ENCODE results near the gene IL6ST. TPM values are rescaled to one million over a fixed set of nuclear protein-coding genes. Genes with fewer than 3 reads are reported as not detected.

The IL6ST gene
- total and polyA plus RNA-seq, 2 donors from 2014 or later: 39.2 to 378 TPM

DNA sequence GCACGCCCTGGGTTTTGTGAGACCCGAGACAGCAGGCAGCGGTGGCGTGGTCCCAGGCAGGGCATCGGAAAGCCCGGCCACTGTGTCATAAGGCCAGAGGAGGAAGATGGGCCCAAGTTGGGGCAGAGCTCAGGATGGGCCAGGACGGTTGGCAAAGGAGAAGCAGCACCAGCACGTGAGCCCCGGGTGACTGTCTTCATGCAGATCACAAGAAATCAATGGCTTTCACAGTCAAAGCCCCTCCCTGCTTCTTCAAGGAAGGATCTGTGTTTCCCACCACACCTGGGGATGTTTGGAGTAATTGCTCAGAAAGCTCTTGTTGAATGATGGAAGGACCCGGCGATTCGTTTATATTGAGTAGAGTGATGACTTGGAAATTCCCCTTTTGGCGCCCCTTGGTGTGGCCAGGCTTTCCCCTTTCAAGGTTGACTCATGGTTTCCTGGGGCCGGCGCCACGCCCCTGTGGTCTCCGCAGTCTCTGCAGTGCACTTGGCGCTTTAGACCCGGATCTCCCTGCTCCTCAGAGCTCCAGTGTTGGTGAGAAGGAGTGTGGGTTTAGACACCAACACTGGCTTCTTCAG is 91.6 kb downstream of the IL6ST start:
- TF ChIP-seq, protein P1, sequence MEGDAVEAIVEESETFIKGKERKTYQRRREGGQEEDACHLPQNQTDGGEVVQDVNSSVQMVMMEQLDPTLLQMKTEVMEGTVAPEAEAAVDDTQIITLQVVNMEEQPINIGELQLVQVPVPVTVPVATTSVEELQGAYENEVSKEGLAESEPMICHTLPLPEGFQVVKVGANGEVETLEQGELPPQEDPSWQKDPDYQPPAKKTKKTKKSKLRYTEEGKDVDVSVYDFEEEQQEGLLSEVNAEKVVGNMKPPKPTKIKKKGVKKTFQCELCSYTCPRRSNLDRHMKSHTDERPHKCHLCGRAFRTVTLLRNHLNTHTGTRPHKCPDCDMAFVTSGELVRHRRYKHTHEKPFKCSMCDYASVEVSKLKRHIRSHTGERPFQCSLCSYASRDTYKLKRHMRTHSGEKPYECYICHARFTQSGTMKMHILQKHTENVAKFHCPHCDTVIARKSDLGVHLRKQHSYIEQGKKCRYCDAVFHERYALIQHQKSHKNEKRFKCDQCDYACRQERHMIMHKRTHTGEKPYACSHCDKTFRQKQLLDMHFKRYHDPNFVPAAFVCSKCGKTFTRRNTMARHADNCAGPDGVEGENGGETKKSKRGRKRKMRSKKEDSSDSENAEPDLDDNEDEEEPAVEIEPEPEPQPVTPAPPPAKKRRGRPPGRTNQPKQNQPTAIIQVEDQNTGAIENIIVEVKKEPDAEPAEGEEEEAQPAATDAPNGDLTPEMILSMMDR (IDR thresholded peaks at IDR 0.05; ENCODE audit: borderline replicate concordance, extremely low read depth, insufficient read depth): no peak
- DNase-seq (no peak), FAIRE-seq (no peak)
- Histone ChIP-seq H3K9me3 (ENCODE audit: control insufficient read depth in 2 of 3, insufficient read depth in 1 of 3, low read length in 3 of 3) (no peaks in the 10 kb centered on the region), H3K9ac (ENCODE audit: low read length in 3 of 3) (no peak overlapping the region), H3K36me3 (ENCODE audit: control insufficient read depth in 2 of 3, insufficient read depth in 3 of 3, low read length in 3 of 3) (no peaks in the 10 kb centered on the region), H3K27me3 (ENCODE audit: control insufficient read depth, insufficient read depth, low read length) (no peaks in the 10 kb centered on the region), H3K27ac (ENCODE audit: low read depth in 2 of 2, low read length in 2 of 2) (no peak overlapping the region), H3K4me3 (ENCODE audit: low read length in 3 of 3) (no peak overlapping the region), H3K4me1 (ENCODE audit: control insufficient read depth in 2 of 3, insufficient read depth in 2 of 3, low read depth in 1 of 3, low read length in 3 of 3) (no peaks in the 10 kb centered on the region)
- intact Hi-C loops (cut with DNase I): no loop called here

DNA sequence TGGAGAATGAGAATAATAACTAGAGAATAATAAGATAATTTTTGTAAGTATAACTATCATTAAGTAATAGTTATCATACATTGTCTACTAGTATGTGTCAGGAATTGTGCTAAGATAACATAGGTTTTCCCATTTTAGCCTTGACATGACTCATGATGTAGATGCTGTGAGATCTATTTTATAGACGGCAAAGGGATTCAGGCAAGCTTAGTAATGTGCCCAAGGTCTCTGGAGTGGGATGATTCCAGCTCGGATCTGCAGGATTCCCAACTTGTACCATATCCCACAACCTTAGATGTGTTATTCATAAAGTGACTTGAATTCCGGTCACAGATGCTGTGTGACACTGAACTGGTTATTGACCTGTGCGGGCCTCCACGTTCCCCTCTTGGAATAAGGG is 92.1 kb downstream of the IL6ST start:
- Histone ChIP-seq H3K27me3 (ENCODE audit: control insufficient read depth, insufficient read depth, low read length) (no peaks in the 10 kb centered on the region), H3K9me3 (ENCODE audit: control insufficient read depth in 2 of 3, insufficient read depth in 1 of 3, low read length in 3 of 3) (no peaks in the 10 kb centered on the region), H3K9ac (ENCODE audit: low read length in 3 of 3) (no peak overlapping the region), H3K4me3 (ENCODE audit: low read length in 3 of 3) (no peak overlapping the region), H3K36me3 (ENCODE audit: control insufficient read depth in 2 of 3, insufficient read depth in 3 of 3, low read length in 3 of 3) (no peaks in the 10 kb centered on the region), H3K4me1 (ENCODE audit: control insufficient read depth in 2 of 3, insufficient read depth in 2 of 3, low read depth in 1 of 3, low read length in 3 of 3) (no peaks in the 10 kb centered on the region), H3K27ac (ENCODE audit: low read depth in 2 of 2, low read length in 2 of 2) (no peak overlapping the region)
- FAIRE-seq: no peak
- TF ChIP-seq, protein P1 (IDR thresholded peaks at IDR 0.05; ENCODE audit: borderline replicate concordance, extremely low read depth, insufficient read depth): no peak
- intact Hi-C loops (cut with DNase I): no loop called here
- DNase-seq: no peak

DNA sequence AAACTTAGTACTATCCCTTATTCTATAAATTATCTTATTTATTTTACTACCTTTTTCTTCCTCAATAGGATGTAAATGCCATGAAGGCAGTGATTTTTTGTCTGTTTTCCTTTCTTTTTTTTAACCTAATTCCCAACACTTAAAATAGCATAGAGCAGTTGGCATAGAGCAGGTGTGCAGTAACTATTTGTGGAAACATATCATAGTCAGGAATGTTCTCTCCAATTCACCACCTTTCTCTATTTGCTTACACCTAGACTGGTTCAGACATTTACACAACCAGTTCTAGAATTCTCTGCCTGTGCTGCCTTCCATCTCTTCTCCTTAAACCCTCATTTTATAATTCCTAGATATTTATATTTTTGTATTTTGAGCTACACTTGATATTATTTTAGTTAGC is 94.0 kb downstream of the IL6ST start:
- Histone ChIP-seq H3K27me3 (ENCODE audit: control insufficient read depth, insufficient read depth, low read length) (no peaks in the 10 kb centered on the region), H3K4me1 (ENCODE audit: control insufficient read depth in 2 of 3, insufficient read depth in 2 of 3, low read depth in 1 of 3, low read length in 3 of 3) (no peaks in the 10 kb centered on the region), H3K4me3 (ENCODE audit: low read length in 3 of 3) (no peak overlapping the region), H3K27ac (ENCODE audit: low read depth in 2 of 2, low read length in 2 of 2) (no peak overlapping the region), H3K9ac (ENCODE audit: low read length in 3 of 3) (no peak overlapping the region), H3K9me3 (ENCODE audit: control insufficient read depth in 2 of 3, insufficient read depth in 1 of 3, low read length in 3 of 3) (no peaks in the 10 kb centered on the region), H3K36me3 (ENCODE audit: control insufficient read depth in 2 of 3, insufficient read depth in 3 of 3, low read length in 3 of 3) (no peaks in the 10 kb centered on the region)
- FAIRE-seq (no peak), DNase-seq (no peak)
- intact Hi-C loops (cut with DNase I): no loop called here
- TF ChIP-seq, protein P1 (IDR thresholded peaks at IDR 0.05; ENCODE audit: borderline replicate concordance, extremely low read depth, insufficient read depth): no peak

DNA sequence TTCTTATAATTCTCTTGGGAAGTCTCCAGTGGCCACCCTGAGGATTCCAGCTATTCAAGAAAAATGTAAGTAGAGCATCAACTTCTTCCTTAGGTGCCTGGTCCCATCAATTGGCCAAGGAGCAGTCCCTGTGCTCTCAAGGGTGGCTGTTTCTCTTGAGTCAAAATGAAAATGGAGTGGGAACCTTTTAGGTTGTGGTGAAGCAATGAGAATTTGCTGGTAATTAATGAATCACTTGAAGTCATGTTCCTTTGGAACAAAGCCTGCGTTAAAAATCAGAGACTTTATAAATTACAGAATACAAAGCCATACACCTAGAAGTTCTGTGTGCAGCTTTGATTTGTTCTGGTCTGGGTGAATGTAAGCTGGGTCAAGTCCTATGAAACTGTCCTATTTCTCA is 94.7 kb downstream of the IL6ST start:
- no peak overlapping the region for H3K27ac ChIP-seq (ENCODE audit: low read depth in 2 of 2, low read length in 2 of 2)
- H3K36me3 ChIP-seq (ENCODE audit: control insufficient read depth in 2 of 3, insufficient read depth in 3 of 3, low read length in 3 of 3): no peaks in the 10 kb centered on the region
- H3K9ac ChIP-seq (ENCODE audit: low read length in 3 of 3): no peak overlapping the region
- H3K4me1 ChIP-seq (ENCODE audit: control insufficient read depth in 2 of 3, insufficient read depth in 2 of 3, low read depth in 1 of 3, low read length in 3 of 3): no peaks in the 10 kb centered on the region
- TF ChIP-seq, protein P1 (IDR thresholded peaks at IDR 0.05; ENCODE audit: borderline replicate concordance, extremely low read depth, insufficient read depth): no peak
- intact Hi-C loops (cut with DNase I): no loop called here
- no peak overlapping the region for H3K4me3 ChIP-seq (ENCODE audit: low read length in 3 of 3)
- FAIRE-seq: no peak
- DNase-seq: no peak
- H3K27me3 ChIP-seq (ENCODE audit: control insufficient read depth, insufficient read depth, low read length): no peaks in the 10 kb centered on the region
- no peaks in the 10 kb centered on the region for H3K9me3 ChIP-seq (ENCODE audit: control insufficient read depth in 2 of 3, insufficient read depth in 1 of 3, low read length in 3 of 3)

All from kidney (tissue), 14 donors.